Vagina (tissue), 2 donors: Measurements from ENCODE around the gene KMT2A. TPM values are rescaled to one million over a fixed set of nuclear protein-coding genes. Genes with fewer than 3 reads are reported as not detected.

ENCODE experiments used
- DNase-seq, 2 donors: peaks; one replicate each; pipeline ENCODE4 v3.0.0-alpha.2; 2017; ENCODE audit errors: extremely low spot score in 2 of 2
- H3K27ac ChIP-seq: fragments of 200-600 bp; sonication (generic); one replicate; pipeline ENCODE4 v1.5.1; 2019
- H3K27me3 ChIP-seq: fragments of 200-600 bp; sonication (generic); one replicate; pipeline ENCODE4 v1.5.1; 2019
- H3K36me3 ChIP-seq, 2 donors: fragments of 200-600 bp; sonication (generic); one replicate each; pipeline ENCODE4 v1.5.1; 2017 to 2019
- H3K4me1 ChIP-seq: fragments of 200-600 bp; sonication (generic); one replicate; pipeline ENCODE4 v1.5.1; 2019
- H3K4me3 ChIP-seq, 2 donors: fragments of 200-600 bp; sonication (generic); 1 replicate in 1 of 2; 2 replicates in 1 of 2; pipeline ENCODE4 v1.5.1; 2016 to 2019
- H3K9me3 ChIP-seq: fragments of 200-600 bp; sonication (generic); one replicate; pipeline ENCODE4 v1.5.1; 2019
- POLR2A ChIP-seq, 2 donors: fragments of 450-650 bp; IDR thresholded peaks; one replicate each; pipeline ENCODE4 v1.6.1; 2017; ENCODE audit warnings: antibody characterized with exemption in 2 of 2, mild to moderate bottlenecking in 2 of 2, moderate library complexity in 2 of 2
- POLR2AphosphoS5 ChIP-seq, 2 donors: sonication (generic); formaldehyde crosslinking; IDR thresholded peaks; one replicate each; pipeline ENCODE4 v1.9.0; 2017; ENCODE audit warnings: antibody characterized with exemption in 2 of 2, mild to moderate bottlenecking in 2 of 2, low read depth in 1 of 2; ENCODE audit not compliant: insufficient read depth in 1 of 2
- intact Hi-C: fragments of 100-400 bp; cut with DNase I; formaldehyde crosslinking; loops from one replicate; pipeline ENCODE4 v1.15.1; 2023
- total RNA-seq: library from RNA; depleted of rRNA; stranded (reverse); fragments of >200 nt; gene quantifications from one replicate; pipeline ENCODE4 v1.2.3, GENCODE V29; 2016
- TF ChIP-seq, protein P1 (sequence below), 3 experiments: fragments of 450-650 bp in 2 of 3; fragments of 200-600 bp in 1 of 3; sonication (generic) in 1 of 3; IDR thresholded peaks; one replicate each; pipeline ENCODE4 v1.5.1; 2017 to 2019; ENCODE audit warnings: antibody characterized with exemption in 3 of 3, mild to moderate bottlenecking in 2 of 3, moderate library complexity in 2 of 3

Gene KMT2A
- total RNA-seq, 1 donor from 2014 or later: 72.7 TPM

DNA sequence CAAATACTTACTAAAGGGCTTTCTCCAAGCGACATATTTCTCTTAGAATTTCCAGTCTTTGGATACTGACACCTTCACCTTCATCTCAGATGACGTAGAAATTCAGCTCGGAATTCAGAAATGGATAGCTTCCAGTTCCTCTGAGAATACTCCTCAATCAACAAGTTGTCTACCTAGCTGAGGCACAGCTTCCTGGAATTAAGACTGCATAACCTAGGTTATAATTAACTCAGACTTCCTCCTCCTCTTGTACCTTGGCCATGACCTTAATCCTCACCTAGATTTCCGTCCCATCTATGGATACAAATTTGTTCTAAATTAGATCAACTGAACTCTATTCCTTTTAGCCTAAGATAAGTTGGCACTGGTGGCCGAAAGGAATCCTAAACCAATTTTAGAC is 17.5 kb upstream of the KMT2A start:
- no peak overlapping the region for H3K27ac ChIP-seq
- intact Hi-C loops: no loop called here
- TF ChIP-seq POLR2A (IDR thresholded peaks at IDR 0.05) (no peak), POLR2AphosphoS5 (IDR thresholded peaks at IDR 0.05; ENCODE audit: insufficient read depth in 1 of 2, low read depth in 1 of 2) (no peak)
- TF ChIP-seq, protein P1, sequence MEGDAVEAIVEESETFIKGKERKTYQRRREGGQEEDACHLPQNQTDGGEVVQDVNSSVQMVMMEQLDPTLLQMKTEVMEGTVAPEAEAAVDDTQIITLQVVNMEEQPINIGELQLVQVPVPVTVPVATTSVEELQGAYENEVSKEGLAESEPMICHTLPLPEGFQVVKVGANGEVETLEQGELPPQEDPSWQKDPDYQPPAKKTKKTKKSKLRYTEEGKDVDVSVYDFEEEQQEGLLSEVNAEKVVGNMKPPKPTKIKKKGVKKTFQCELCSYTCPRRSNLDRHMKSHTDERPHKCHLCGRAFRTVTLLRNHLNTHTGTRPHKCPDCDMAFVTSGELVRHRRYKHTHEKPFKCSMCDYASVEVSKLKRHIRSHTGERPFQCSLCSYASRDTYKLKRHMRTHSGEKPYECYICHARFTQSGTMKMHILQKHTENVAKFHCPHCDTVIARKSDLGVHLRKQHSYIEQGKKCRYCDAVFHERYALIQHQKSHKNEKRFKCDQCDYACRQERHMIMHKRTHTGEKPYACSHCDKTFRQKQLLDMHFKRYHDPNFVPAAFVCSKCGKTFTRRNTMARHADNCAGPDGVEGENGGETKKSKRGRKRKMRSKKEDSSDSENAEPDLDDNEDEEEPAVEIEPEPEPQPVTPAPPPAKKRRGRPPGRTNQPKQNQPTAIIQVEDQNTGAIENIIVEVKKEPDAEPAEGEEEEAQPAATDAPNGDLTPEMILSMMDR (IDR thresholded peaks at IDR 0.05): no peak

GRCh38 chr11:118427707-118428106 is 8.6 kb upstream of the KMT2A start:
- intact Hi-C loops: loop anchor here (5.0 kb wide), 1 partner anchor 1045 kb away; no protein-coding TSS in a partner anchor
- no peaks in the 10 kb centered on the region for H3K27me3 ChIP-seq
- no peak for DNase-seq
- H3K4me1 ChIP-seq: no peaks in the 10 kb centered on the region
- TF ChIP-seq POLR2AphosphoS5 (IDR thresholded peaks at IDR 0.05; ENCODE audit: insufficient read depth in 1 of 2, low read depth in 1 of 2) (no peak), POLR2A (IDR thresholded peaks at IDR 0.05) (no peak)
- TF ChIP-seq, protein P1 (IDR thresholded peaks at IDR 0.05): no peak
- H3K9me3 ChIP-seq: no peaks in the 10 kb centered on the region
- H3K36me3 ChIP-seq: no peaks in the 10 kb centered on the region
- no peak overlapping the region for H3K27ac ChIP-seq
- no peak overlapping the region for H3K4me3 ChIP-seq

More for the DNA sequence above, 17.5 kb upstream of the KMT2A start:
- no peaks in the 10 kb centered on the region for H3K27me3 ChIP-seq
- no peaks in the 10 kb centered on the region for H3K9me3 ChIP-seq
- no peaks in the 10 kb centered on the region for H3K36me3 ChIP-seq
- no peak for DNase-seq
- H3K4me1 ChIP-seq: no peaks in the 10 kb centered on the region
- H3K4me3 ChIP-seq: no peak overlapping the region

GRCh38 chr11:118430956-118431355 is 5.3 kb upstream of the KMT2A start:
- Histone ChIP-seq H3K4me1 (peaks cover 17% of the 10 kb centered on the region), H3K27ac (no peak overlapping the region), H3K9me3 (no peaks in the 10 kb centered on the region), H3K4me3 (no peak overlapping the region), H3K27me3 (no peaks in the 10 kb centered on the region), H3K36me3 (no peaks in the 10 kb centered on the region)
- no peak for DNase-seq
- TF ChIP-seq POLR2AphosphoS5 (IDR thresholded peaks at IDR 0.05; ENCODE audit: insufficient read depth in 1 of 2, low read depth in 1 of 2): no peak
- TF ChIP-seq POLR2A (IDR thresholded peaks at IDR 0.05): no peak
- TF ChIP-seq, protein P1 (IDR thresholded peaks at IDR 0.05): no peak
- intact Hi-C loops: no loop called here

- Histone ChIP-seq H3K9me3 (no peaks in the 10 kb centered on the region), H3K27ac (no peak overlapping the region), H3K36me3 (no peaks in the 10 kb centered on the region), H3K4me1 (peaks cover 37% of the 10 kb centered on the region), H3K27me3 (no peaks in the 10 kb centered on the region), H3K4me3 (peak overlapping the region; percentile 66 to 99)
- intact Hi-C loops: no loop called here
- no peak for DNase-seq
- TF ChIP-seq POLR2A (IDR thresholded peaks at IDR 0.05): no peak
- TF ChIP-seq, protein P1 (IDR thresholded peaks at IDR 0.05): no peak
- no peak for TF ChIP-seq POLR2AphosphoS5 (IDR thresholded peaks at IDR 0.05; ENCODE audit: insufficient read depth in 1 of 2, low read depth in 1 of 2)
Measured at GRCh38 chr11:118434123-118434552, 2.2 kb upstream of the KMT2A start.

GRCh38 chr11:118434553-118435289 is 1.6 kb upstream of the KMT2A start:
- no peaks in the 10 kb centered on the region for H3K27me3 ChIP-seq
- TF ChIP-seq POLR2A (IDR thresholded peaks at IDR 0.05): no peak
- no peak for TF ChIP-seq POLR2AphosphoS5 (IDR thresholded peaks at IDR 0.05; ENCODE audit: insufficient read depth in 1 of 2, low read depth in 1 of 2)
- TF ChIP-seq, protein P1 (IDR thresholded peaks at IDR 0.05): no peak
- intact Hi-C loops: no loop called here
- H3K36me3 ChIP-seq: no peaks in the 10 kb centered on the region
- peaks cover 42% of the 10 kb centered on the region for H3K4me1 ChIP-seq
- H3K9me3 ChIP-seq: no peaks in the 10 kb centered on the region
- DNase-seq: peak in 1 of 2 donors; percentile 86
- H3K27ac ChIP-seq: peak overlapping the region; percentile 97
- H3K4me3 ChIP-seq: peak overlapping the region; percentile 66 to 99
